HL-60/S4 treated with retinoic acid at 250 ng/mL for 4 days and 3 days (cell line): Measurements from ENCODE around the gene IL18R1.
"Not testable (repeated sequence)": the region's sequence is repeated elsewhere in the genome, so short reads cannot be mapped to it uniquely, and the experiment has no call there.

Experiments
- in situ Hi-C: fragments of 300-500 bp; cut with MboI; formaldehyde crosslinking; loops from 2 replicates; pipeline ENCODE4 v1.7.0; 2022; ENCODE audit warnings: low sequenced_read_pairs

The IL18R1 gene

GRCh38 chr2:102355526-102356380, at the start of gene IL18R1:
IL18R1 (plus strand) TSS chr2:102355796; CDS start chr2:102362661, 6,865 bp downstream.
- in situ Hi-C loops: no loop called here

- in situ Hi-C loops: no loop called here
Observed at GRCh38 chr2:102306125-102306524, 49.5 kb upstream of the IL18R1 start.

- in situ Hi-C loops: no loop called here
Observed at GRCh38 chr2:102310964-102311640, 44.5 kb upstream of the IL18R1 start, which contains the start of gene IL1RL1. IL1RL1 (plus strand) TSS chr2:102311563; CDS start chr2:102338265, 26,702 bp downstream.

GRCh38 chr2:102313025-102313424, 42.6 kb upstream of the IL18R1 start:
- in situ Hi-C loops: no loop called here

GRCh38 chr2:102313471-102313870, 42.1 kb upstream of the IL18R1 start:
- in situ Hi-C loops: no loop called here

- in situ Hi-C loops: no loop called here
Observed at GRCh38 chr2:102313950-102314349, 41.6 kb upstream of the IL18R1 start.

GRCh38 chr2:102315921-102316320, 39.7 kb upstream of the IL18R1 start:
- in situ Hi-C loops: no loop called here

GRCh38 chr2:102317715-102318114, 37.9 kb upstream of the IL18R1 start:
- in situ Hi-C loops: no loop called here

- in situ Hi-C loops: no loop called here
Observed at GRCh38 chr2:102318437-102318836, 37.2 kb upstream of the IL18R1 start.

- in situ Hi-C loops: no loop called here
Observed at GRCh38 chr2:102321941-102322719, 33.5 kb upstream of the IL18R1 start.

GRCh38 chr2:102324914-102325313, 30.7 kb upstream of the IL18R1 start:
- in situ Hi-C loops: not testable (repeated sequence)

GRCh38 chr2:102331311-102331980, 24.1 kb upstream of the IL18R1 start:
- in situ Hi-C loops: no loop called here

GRCh38 chr2:102334486-102334885, 21.1 kb upstream of the IL18R1 start:
- in situ Hi-C loops: no loop called here

- in situ Hi-C loops: no loop called here
Observed at GRCh38 chr2:102335871-102336366, 19.7 kb upstream of the IL18R1 start.

GRCh38 chr2:102336502-102336945, 19.1 kb upstream of the IL18R1 start:
- in situ Hi-C loops: no loop called here

GRCh38 chr2:102337012-102337411, 18.6 kb upstream of the IL18R1 start:
- in situ Hi-C loops: no loop called here

GRCh38 chr2:102337481-102338386, 17.9 kb upstream of the IL18R1 start:
- in situ Hi-C loops: no loop called here

GRCh38 chr2:102340778-102341177, 14.8 kb upstream of the IL18R1 start:
- in situ Hi-C loops: no loop called here

GRCh38 chr2:102342888-102343287, 12.7 kb upstream of the IL18R1 start:
- in situ Hi-C loops: no loop called here
